C4-2B (cell line): ENCODE measurements around the gene CARHSP1.

Experiments
- H3K27ac ChIP-seq: fragments of 450-650 bp; 2 replicates; pipeline ENCODE4 v1.5.1; 2017
- ZFX ChIP-seq: fragments of 450-650 bp; IDR thresholded peaks from 2 replicates; pipeline ENCODE4 v1.6.1; 2017
- TF ChIP-seq, protein P1 (sequence below): fragments of 450-650 bp; conservative IDR thresholded peaks from 2 replicates; pipeline ENCODE4 v1.5.1; 2017; ENCODE audit warnings: mild to moderate bottlenecking

Gene CARHSP1

GRCh38 chr16:8818504-8819270, 50.1 kb downstream of the CARHSP1 start:
- no peak overlapping the region for H3K27ac ChIP-seq
- no peak for TF ChIP-seq ZFX
- TF ChIP-seq, protein P1, sequence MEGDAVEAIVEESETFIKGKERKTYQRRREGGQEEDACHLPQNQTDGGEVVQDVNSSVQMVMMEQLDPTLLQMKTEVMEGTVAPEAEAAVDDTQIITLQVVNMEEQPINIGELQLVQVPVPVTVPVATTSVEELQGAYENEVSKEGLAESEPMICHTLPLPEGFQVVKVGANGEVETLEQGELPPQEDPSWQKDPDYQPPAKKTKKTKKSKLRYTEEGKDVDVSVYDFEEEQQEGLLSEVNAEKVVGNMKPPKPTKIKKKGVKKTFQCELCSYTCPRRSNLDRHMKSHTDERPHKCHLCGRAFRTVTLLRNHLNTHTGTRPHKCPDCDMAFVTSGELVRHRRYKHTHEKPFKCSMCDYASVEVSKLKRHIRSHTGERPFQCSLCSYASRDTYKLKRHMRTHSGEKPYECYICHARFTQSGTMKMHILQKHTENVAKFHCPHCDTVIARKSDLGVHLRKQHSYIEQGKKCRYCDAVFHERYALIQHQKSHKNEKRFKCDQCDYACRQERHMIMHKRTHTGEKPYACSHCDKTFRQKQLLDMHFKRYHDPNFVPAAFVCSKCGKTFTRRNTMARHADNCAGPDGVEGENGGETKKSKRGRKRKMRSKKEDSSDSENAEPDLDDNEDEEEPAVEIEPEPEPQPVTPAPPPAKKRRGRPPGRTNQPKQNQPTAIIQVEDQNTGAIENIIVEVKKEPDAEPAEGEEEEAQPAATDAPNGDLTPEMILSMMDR: no peak

GRCh38 chr16:8816967-8817655, 51.7 kb downstream of the CARHSP1 start:
- no peak overlapping the region for H3K27ac ChIP-seq
- TF ChIP-seq ZFX: no peak
- TF ChIP-seq, protein P1: no peak

DNA sequence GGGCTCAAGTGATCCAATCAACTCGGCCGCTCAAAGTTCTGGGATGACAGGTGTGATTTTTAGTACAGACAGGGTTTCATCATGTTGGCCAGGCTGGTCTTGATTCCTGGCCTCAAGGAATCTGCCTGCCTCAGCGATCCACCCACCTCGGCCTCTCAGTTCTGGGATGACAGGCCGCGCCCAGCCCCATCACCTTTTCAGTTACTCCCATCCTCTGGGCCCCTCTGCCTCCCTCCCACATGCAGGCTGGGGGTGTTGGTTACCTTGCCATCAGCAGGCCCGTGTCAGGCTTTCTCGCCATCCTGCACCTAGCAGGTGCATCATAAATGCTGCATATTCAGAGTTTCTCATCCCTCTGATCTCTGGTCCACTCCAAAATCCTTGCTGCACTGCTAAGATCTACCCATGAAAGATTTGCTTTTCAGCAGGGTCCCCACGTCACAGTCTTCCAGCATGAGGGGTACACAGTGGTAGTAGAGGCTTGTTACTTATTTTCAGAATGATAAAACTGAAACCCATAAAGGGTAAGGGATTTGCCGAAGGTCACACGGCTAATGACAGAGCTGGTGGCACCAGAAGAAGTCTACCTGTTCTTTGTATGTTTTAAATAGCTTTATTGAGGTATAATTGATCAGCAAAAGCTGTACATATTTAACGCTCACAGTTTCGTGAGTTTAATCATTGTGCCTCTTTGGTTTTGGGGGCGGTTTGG, 54.6 kb downstream of the CARHSP1 start:
- H3K27ac ChIP-seq: no peak overlapping the region
- TF ChIP-seq, protein P1: no peak
- TF ChIP-seq ZFX: no peak

- H3K27ac ChIP-seq: no peak overlapping the region
- TF ChIP-seq ZFX: no peak
- TF ChIP-seq, protein P1: no peak
Observed at GRCh38 chr16:8812162-8812843, 56.5 kb downstream of the CARHSP1 start.

DNA sequence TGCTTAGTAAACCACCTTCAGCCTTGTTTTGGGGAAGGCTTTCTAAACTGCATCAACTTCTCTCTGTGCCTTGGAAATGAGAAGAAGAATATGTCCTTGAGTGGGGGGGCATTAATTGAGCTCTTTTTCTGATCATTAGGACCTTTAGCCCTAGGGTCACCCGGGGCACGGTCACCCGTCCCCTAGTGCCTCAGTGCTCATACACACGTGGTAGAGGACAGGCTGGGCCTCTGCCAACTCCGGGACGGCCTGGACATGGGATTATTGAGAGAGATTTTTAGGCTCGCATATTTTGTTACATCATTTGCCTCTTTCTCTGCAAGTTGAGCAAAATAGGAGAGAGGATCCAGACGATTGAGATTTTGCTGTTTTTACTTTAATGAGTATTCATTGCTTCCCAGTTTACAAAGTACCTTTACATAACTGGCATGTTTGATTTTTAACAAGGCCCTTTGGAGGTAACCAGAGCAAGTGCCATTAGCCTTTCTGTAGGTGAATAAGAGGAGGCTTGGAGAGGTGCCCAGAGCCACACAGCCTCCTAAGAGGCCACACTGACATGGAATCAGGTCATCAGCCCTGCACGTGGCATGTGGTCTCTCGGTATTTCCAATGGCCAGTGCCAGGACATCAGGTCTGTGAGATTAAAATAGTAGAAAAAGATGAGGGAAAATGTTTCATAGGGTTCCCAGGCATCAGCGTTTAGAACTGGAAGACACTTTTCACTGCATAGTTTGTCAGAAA, 60.0 kb downstream of the CARHSP1 start:
- TF ChIP-seq, protein P1: no peak
- TF ChIP-seq ZFX: no peak
- H3K27ac ChIP-seq: no peak overlapping the region

DNA sequence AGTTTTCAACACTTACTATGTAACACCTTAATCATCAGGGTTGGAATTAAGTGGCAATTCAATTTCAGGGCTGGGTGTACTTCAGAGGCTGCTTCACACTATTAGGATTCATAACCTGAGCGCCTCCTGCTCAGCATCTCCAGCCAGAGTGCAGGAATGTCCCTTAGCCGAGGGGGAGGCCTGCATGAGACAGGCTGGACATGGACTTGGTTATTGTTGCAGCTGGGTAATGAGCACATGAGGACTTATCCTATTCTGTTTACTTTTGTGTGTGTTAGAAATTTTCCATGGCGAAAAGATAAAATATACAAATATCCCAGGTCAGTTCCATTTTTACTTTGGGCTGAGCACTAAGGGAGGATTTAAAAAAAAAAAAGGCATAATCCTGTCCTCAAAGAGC, 60.8 kb downstream of the CARHSP1 start:
- no peak for TF ChIP-seq ZFX
- TF ChIP-seq, protein P1: no peak
- H3K27ac ChIP-seq: no peak overlapping the region
